ENCODE results near the gene MYDGF.
A peak's percentile ranks its signal among the peaks of the same experiment; 100 is the strongest.

DNA sequence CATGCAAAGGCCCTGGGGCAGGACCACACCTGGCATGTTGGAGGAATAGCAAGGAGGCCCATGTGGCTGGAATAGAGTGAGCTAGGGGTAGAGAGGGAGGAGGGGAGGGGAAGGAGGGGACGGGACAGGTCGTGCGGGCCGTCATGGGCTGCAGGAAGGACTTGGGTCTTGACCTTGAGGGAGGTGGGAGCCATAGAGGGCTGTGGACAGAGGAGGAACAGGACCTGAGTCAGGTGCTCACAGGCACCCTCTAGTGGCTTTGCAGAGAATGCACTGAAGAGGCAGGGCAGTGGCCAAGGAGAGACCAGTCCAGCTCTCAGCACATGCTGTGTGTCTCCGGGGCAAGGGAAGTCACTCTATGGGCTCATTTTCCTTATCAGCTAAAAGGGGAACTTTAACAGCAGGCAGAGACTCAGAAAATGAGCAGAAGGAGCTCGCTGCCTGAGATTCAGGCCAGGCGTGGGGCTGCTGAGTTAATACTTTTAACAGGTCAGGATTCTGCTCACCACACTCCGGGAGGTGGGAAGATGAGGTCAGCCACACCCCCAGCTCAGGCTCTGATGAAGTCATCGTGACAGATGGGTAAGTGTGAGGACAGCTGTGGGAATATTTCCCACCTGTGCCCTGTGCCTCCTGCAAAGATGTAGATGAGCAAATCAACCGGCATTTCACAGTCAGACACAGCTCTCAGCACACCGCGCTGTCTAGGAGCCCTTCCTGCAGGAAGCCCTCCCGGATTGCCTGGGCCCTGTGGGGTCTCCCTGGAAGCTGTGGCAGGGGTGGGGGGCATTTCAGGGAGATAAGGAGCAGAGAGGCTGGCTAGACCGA, 36.8 kb downstream of the MYDGF start:
- TF ChIP-seq, protein P1, sequence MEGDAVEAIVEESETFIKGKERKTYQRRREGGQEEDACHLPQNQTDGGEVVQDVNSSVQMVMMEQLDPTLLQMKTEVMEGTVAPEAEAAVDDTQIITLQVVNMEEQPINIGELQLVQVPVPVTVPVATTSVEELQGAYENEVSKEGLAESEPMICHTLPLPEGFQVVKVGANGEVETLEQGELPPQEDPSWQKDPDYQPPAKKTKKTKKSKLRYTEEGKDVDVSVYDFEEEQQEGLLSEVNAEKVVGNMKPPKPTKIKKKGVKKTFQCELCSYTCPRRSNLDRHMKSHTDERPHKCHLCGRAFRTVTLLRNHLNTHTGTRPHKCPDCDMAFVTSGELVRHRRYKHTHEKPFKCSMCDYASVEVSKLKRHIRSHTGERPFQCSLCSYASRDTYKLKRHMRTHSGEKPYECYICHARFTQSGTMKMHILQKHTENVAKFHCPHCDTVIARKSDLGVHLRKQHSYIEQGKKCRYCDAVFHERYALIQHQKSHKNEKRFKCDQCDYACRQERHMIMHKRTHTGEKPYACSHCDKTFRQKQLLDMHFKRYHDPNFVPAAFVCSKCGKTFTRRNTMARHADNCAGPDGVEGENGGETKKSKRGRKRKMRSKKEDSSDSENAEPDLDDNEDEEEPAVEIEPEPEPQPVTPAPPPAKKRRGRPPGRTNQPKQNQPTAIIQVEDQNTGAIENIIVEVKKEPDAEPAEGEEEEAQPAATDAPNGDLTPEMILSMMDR (IDR thresholded peaks at IDR 0.05; ENCODE audit: insufficient read depth, low read length), result peak; percentile 99
- TF ChIP-seq, protein P2, sequence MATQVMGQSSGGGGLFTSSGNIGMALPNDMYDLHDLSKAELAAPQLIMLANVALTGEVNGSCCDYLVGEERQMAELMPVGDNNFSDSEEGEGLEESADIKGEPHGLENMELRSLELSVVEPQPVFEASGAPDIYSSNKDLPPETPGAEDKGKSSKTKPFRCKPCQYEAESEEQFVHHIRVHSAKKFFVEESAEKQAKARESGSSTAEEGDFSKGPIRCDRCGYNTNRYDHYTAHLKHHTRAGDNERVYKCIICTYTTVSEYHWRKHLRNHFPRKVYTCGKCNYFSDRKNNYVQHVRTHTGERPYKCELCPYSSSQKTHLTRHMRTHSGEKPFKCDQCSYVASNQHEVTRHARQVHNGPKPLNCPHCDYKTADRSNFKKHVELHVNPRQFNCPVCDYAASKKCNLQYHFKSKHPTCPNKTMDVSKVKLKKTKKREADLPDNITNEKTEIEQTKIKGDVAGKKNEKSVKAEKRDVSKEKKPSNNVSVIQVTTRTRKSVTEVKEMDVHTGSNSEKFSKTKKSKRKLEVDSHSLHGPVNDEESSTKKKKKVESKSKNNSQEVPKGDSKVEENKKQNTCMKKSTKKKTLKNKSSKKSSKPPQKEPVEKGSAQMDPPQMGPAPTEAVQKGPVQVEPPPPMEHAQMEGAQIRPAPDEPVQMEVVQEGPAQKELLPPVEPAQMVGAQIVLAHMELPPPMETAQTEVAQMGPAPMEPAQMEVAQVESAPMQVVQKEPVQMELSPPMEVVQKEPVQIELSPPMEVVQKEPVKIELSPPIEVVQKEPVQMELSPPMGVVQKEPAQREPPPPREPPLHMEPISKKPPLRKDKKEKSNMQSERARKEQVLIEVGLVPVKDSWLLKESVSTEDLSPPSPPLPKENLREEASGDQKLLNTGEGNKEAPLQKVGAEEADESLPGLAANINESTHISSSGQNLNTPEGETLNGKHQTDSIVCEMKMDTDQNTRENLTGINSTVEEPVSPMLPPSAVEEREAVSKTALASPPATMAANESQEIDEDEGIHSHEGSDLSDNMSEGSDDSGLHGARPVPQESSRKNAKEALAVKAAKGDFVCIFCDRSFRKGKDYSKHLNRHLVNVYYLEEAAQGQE (IDR thresholded peaks at IDR 0.05; ENCODE audit: insufficient replicate concordance, low read depth), result no peak
